Activated CD4-positive, alpha-beta T cell treated with anti-CD3 and anti-CD28 coated beads, Interleukin-2, amount 50 U/mL, for 1 hour (primary cell): Measurements from ENCODE around the gene STIP1.

ENCODE experiments used
- DNase-seq: peaks from one replicate; pipeline ENCODE4 v3.0.0-alpha.2; 2020

STIP1 gene

GRCh38 chr11:64203421-64204079 lies 17.6 kb downstream of the STIP1 start:
- no peak for DNase-seq

GRCh38 chr11:64204080-64204440 lies 18.1 kb downstream of the STIP1 start:
- DNase-seq, result no peak

GRCh38 chr11:64204464-64204989 lies 18.6 kb downstream of the STIP1 start:
- DNase-seq, result peak; percentile 87

- peak; percentile 59 for DNase-seq
Observed at GRCh38 chr11:64206457-64207255, 20.7 kb downstream of the STIP1 start, which contains the start of gene FERMT3. TSS of gene FERMT3 (plus strand) at chr11:64206721. CDS start at chr11:64207365, 644 bp downstream.

- peak; percentile 61 for DNase-seq
Observed at GRCh38 chr11:64207256-64208085, 21.5 kb downstream of the STIP1 start.

GRCh38 chr11:64208086-64208795 lies 22.3 kb downstream of the STIP1 start:
- no peak for DNase-seq

- DNase-seq, result no peak
Observed at GRCh38 chr11:64208796-64209562, 23.0 kb downstream of the STIP1 start.

- DNase-seq, result no peak
Observed at GRCh38 chr11:64209563-64209843, 23.5 kb downstream of the STIP1 start.

- DNase-seq, result no peak
Observed at GRCh38 chr11:64210301-64211020, 24.5 kb downstream of the STIP1 start.

GRCh38 chr11:64211181-64211872 lies 25.4 kb downstream of the STIP1 start:
- DNase-seq, result no peak

GRCh38 chr11:64216879-64217278 lies 30.9 kb downstream of the STIP1 start:
- no peak for DNase-seq

- no peak for DNase-seq
Observed at GRCh38 chr11:64218628-64219353, 32.8 kb downstream of the STIP1 start.

- no peak for DNase-seq
Observed at GRCh38 chr11:64219354-64219684, 33.3 kb downstream of the STIP1 start.

- DNase-seq, result no peak
Observed at GRCh38 chr11:64219755-64220154, 33.8 kb downstream of the STIP1 start.

GRCh38 chr11:64220271-64220670 lies 34.3 kb downstream of the STIP1 start:
- DNase-seq, result no peak

- no peak for DNase-seq
Observed at GRCh38 chr11:64220798-64221197, 34.8 kb downstream of the STIP1 start.

GRCh38 chr11:64222651-64223000 lies 36.7 kb downstream of the STIP1 start:
- DNase-seq, result no peak

- DNase-seq, result no peak
Observed at GRCh38 chr11:64223001-64223651, 37.2 kb downstream of the STIP1 start.

GRCh38 chr11:64224151-64224890 lies 38.4 kb downstream of the STIP1 start:
- no peak for DNase-seq
